NCI-H146 (cell line): ENCODE data around the gene CNTFR.

Experiments
- DNase-seq: peaks from one replicate; lab custom pipeline; 2025; lab: John Stamatoyannopoulos, UW

CNTFR gene

DNA sequence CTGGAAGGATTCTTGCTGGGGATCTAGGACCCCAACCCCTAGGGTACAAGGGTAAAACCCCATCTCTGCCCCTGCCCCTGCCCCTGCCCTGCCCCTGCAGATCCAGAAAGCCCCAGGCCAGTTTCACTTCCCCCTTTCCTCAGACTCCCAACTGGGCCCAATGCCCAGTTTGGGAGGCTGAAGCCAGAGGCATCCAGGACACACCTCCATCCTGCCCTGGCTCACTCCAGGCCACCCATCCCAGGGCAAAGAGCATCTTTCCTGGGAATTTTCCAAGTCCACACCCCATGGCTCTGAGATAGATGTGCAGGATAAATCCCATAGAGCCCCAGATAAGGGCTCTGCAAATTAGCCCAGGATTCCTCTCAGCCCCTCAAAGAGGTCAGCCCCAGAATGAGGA is 17.4 kb downstream of the CNTFR start:
- no peak for DNase-seq

DNA sequence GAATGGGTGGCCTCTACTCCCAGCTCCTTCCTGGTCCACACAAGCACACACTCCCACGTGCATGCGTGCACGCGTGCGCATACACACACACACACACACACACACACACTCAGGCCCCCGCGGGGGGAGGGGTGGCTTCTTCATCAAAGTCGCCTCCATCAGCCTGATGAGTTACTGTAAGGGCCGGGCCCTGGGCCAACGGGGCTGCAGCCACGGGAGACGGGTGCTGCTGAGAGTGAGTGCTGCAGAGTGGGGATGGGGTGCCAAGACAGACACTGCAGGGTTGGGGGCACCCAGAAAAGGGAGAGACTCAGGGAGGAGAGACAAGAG is 18.1 kb downstream of the CNTFR start:
- no peak for DNase-seq

DNA sequence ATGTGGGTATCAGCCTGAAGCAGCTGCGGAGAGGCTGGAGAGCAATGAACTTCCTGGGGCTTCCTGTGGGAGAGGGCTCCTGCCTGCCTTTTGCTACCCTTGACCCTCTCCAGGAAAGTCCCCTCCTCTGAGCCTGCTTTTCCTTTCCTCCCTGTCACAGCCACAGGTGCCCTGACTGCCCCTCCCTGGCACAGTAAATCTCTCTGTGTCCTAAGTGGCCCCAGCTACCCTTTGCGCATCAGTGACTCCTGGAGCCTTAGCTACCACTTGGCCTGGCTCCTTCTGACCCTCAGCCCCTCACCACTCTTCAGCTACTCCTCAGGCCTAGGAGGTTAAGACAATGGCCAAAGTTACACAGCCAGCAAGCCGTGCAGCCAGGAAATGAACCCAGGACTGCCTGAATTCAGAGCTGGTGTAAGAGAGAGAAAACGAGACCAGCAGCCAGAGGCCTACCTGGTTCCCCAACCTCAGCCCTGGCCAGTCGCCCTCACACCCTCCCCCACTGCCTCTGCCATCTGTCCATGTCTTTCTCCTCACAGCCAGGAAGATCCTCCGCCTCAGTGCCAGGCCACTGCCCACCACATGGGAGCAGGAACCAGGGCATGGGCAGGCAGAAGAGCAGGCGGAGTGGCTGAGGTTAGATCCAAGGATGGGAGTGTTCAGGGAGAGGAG is 18.6 kb downstream of the CNTFR start:
- DNase-seq, result no peak

DNA sequence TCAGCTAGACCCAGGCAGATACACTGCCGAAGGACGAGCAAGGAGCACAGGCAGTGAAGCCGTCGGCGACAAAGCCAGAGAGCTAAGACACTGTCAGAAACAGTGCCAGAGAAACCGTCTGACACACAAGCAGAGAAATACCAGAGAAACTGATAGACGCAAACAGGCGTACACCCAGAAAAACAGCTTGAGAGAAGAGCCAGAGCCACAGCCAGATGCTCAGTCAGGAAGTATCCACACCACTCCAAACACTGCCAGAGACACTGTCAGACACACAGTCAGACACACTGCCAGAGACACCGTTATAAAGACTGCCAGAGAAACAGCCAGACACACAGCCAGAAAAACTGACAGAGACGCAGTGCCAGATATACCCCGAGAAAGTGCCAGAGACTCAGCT is 19.1 kb downstream of the CNTFR start:
- no peak for DNase-seq

DNA sequence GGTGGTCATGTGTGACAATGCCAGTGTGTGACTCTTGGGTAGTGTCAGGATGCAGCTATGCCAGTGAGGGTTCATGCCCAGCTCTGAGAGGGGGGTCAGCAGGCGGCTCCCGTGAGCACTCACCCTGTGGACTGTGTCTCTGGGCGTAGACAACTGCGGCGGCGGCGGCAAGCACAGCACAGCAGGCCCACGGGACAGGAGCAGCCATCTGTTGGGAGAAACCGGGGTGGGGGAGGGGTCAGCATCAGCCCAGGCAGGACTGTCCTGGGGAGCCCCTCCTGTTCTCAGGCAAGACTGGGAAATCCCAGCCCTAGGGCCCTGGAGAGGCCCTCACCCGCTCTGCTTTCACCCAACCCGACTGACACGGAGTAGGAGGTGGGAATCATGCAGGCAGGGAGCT is 20.8 kb downstream of the CNTFR start:
- no peak for DNase-seq

DNA sequence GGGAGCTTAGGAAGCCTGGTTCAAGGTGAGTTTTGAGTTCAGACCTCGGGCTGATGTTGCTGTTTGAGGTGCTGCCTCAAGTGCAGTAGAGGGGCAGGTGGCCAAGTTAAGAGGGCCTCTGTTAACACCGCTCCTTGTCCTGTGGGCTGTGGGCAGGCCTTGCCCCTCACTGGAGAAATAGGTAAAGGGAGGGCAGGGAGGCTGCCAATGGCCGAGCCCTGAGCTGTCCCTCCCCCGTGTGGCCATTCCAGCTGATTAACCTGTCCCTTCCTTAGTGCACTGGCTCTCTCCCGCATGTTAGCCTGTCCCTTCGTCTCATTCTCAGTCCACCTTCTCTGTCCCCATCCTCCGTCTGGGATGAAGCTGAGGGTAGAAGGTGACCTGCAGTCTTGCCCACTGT is 21.4 kb downstream of the CNTFR start:
- DNase-seq, result no peak

DNA sequence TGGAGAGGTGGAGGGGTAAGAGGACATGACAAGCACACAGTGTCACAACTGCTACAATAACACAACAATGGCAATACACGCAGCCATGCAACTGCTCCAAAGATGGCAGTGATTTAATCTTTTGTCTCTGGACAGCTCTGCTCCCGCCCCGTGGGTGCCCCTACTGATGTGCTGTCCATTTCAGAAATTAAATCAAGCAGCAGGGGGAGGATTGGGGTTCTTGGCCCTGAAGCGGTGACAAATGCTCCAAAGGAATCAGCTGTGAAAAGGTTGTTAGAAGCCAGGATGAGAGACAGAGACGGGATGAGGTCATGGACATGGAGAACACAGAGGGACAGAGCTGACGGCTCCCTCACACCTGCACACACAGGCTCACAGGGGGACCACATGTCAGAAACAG is 22.6 kb downstream of the CNTFR start:
- DNase-seq, result no peak

DNA sequence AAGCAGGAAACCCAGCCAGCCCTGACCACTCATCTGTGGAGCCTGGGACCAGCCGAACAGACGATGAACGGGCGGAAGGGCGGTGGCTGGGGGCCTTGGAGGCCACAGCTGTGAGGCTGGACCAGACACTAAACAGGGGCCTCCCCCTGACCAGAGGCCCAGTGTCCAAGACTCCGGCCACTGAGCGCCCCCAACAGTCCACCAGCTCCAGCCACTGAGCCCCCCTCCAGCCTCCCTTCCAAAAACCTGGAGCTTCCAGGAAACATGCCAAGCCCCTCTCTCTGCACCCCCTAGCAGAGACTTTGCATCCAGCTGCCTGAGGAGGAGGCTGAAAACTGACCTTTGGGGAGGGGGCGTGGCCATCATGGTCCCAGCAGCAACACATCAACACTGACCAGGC is 23.2 kb downstream of the CNTFR start:
- DNase-seq, result no peak

DNA sequence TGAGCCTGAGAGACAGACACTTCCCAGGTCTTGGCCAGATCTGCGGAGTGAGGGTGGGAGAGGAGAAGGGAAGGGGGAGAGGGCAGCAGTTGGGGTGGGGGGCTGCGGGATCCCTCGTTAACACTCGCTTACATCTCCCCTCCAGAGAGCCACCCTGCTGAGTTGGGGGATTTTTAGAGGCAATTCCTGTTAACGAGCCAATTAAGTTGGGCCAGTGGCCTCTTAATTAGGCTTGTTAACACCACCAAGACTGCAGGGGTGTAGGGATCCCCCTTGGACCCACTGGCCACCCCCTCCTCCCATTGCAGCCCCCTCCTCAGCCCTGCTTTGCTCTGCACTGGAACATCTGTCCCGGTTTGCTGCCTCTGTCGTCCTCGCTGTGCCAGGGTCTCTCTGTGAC is 23.7 kb downstream of the CNTFR start:
- no peak for DNase-seq

DNA sequence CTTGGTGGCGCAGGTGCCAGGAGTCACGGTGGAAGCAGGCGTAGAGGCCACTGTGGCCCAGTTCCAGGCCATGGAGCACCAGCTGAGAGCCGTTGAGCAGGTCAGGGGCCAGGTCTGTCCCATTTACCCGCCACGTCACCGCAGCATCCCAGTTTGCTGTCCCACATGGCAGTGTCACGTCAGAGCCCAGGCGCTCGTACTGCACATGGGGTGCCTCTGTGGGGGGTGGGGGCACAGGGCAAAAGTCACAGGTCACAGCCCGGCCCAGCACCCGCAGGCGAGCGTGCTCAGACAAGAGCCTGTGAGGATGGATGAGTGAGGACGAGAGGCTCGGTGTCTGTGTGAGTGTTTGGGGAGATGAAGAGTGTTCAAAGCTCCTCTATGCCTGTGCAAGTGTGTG is 24.9 kb downstream of the CNTFR start:
- DNase-seq, result no peak

DNA sequence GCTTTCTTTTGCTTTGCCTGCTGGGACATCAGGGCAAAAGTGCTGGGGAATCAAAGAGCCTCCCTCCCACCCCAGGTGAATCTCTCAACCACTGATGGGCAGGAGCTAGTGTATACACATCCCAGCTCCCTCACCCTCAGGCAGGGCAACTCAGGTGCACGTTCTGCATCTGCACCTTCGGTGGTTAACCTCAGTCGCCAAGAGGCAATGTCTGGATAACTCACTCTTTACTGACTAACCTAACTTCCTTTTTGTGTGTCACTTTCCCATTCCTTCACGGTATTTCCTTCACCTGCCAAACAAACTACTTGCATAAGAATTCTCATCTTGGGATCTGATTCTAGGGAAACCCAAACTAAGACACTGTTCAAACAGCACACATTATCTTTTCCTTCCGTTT is 26.3 kb downstream of the CNTFR start:
- no peak for DNase-seq

DNA sequence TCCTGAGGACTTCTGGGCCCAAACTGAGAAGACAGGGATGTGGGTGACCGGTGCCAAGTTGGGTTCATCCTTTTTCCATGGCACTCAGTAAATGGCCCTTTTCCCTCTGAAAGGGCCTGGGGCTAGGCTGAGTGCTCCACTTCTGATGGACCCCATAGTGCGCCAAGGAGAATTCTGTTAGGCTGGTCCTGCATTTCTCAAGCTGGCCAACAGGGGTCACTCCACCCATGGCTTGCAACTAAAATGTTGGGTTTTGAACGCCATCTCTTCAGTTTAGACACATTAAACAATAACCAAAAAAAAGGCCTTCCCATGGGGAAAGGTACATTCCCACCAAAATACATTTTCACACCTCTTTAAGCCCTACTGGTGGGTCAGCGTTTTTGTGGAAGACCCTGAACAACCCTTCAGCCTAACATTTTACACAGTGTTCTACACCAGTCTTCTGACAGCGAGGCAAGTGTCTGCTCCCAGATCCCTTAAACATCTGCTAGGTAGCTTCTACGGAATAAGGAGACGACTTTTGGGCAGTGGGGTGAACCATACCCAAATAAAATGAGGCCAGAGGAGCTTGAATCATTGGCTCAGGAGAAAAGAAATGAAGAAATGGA is 27.3 kb downstream of the CNTFR start:
- no peak for DNase-seq

DNA sequence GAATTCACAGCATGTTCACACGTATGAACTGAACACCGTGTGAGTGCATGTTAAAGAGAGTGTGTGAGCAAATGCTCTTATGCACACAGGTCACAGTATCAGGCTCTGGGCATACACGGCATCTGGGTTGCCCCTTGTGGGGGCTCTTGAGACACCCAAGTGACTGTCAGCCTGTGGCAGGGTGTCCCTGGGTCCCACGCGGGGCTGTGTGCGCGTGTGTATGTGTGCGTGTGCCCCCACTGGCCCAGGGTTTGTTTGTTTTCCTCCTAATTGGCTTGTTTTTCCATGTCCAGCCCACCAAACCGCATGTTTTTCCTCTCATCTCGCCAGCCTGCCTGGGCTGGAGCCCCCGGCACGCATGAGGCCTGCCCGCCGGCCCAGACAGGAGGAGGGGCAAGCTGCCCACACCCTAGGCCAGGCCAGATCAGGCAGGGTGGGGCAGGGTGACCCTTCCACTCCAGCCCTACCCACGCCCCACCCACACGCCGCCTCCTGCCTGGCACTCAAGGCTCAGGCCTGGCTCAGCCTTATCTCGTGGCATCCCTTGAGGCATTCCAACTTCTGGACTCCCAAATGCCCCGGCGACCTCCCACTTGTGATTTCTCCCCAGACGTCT is 28.8 kb downstream of the CNTFR start:
- DNase-seq, result no peak

DNA sequence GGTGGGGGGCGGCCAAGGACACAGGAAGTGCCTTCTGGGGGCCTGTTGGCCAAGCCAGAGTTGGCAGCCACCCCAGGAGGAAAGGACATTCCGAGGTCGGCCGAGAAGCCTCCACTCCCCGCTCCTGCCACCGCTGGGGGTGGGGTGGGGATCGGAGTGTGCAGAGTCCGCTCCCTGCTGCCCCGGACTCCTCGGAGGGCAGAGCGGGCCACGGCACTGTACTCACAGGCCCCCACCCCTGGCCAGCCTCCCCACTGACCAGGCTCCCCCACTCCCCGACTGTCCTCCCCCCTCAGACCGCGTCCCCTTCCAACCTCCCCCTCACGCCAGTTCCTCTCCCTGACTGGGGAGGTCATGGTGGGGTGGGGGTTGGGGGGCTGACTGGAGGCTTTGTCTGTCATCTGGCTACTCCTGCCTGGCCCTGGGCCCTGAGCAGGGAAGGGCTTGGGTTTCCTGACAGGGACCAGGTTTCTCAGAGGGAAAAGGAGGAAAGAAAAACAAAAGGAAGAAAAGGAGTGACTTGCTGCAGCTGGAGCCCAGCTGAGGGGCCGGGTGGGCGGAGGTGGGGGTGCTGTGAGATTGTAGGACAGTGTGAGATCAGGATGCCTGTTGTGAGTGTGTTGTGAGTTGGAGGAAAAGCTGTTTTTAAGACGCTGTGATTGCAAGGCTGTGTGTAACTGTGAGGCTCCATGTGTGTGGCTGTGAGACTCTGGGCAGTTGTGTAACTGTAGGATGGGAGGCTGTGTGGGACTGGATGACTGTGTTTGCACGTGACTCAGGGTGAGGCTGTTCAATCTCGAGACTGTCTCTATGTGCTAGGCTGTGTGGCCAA is 29.7 kb downstream of the CNTFR start:
- no peak for DNase-seq

DNA sequence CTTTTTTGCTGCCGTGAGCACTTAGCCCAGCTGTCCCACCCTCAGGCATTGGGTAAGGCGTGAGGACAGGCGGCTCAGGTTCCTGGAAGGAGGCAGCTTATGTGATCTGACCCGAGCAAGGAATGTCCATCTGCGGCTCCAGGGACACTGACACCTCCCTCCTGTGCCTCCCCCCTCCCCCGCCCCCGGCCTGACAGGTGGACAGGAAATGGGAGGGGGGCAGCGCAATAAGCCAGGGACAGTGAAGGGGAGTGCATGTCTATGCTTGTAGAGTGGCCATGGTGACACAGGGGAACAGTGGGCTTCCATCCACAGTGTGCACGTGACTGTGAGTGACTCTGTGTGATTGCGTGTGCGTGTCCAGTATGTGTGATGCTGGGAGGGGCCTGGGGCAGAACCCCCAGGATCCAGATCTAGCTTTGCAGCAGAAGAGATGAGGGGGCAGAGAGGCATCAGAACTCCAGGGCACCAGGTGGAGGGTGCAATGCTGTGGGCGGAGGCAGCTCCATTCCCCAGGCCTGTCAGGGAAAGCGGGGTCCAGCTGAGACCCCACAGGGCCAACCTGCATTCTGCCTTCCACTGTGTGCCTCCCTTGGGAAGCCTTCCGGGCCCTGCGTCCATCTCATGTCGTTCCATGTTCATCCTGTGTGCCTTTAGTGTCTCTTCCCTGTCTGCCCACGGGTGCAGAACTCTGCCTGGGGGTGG is 30.5 kb downstream of the CNTFR start:
- peak; percentile 91 for DNase-seq

DNA sequence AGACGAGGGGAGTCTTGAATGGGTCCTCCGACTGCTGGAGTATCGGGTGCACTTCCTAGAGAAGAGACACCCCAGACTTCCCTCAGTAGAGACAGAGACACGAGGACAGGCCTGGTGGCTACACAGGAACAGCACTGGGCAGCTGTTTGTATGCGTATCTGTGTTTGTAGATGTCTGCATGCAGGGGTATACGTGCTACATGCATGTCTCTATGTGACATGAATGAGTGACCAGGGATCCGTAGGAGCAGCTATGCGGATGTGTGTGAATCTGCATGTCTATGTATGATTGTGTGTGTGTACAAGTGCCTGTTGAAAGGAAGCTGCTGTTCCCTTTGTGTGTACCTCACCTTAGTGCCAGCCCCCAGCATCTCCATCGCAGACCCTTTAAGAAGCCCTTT is 31.2 kb downstream of the CNTFR start:
- DNase-seq, result no peak

DNA sequence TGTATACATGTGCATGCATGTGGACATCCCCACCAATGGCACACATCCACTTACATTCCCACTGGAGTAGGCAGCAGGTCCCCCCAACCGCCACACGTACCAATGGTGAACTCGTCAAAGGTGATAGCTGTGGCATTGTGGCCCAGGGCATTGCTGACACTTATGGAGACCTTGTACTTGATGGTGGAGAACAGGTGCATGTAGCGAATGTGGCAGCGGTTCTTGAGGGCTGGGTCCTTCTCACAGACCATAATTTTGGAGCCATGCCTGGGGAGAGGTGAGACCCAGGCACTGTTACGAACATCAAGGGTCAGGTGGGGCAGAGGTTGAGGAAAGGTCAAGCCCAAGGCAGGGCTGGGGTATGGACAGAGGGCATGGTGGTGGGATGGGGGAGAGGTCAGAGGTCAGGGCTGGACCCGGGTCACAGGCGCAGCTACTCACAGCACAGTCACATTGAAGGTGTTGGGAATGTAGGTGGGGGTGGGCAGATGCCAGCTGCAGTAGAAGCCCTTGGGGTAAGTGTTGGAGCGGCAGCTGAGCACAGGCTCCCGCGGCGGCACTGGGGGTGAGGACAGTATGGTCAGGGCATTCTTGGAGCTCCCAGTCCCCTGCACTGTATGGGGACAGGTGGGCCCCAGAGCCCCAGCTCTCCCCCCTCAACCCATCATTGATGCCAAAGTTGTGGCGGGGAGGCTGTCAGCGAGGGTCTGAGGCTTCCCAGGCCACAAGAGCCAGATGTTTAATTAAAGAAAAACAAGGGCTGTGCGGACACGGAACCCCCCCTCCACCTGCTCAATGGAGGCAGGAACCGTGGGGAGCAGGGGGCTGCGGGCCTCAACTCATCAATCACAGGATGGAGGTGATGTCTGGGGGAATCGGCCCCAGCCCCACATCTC is 31.9 kb downstream of the CNTFR start:
- no peak for DNase-seq

DNA sequence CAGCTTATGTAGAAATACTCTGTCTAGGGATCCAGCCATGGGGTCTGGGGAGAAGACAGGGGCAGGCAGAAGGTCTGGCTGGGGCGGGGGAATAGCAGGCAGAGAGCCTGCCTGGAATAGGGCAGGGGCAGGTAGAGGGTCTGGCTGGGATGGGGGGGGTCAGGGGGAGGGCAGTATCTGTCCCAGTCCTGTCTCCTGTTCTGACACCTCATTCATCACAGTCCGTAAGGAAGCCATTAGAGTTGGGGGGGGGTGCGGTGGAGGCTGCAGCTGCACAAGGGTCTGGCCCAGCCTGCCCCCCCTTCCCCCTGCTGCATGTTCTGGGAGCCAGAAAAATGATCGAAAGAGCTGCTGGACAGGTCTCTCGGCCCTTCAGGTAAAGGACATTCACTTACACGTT is 32.6 kb downstream of the CNTFR start:
- DNase-seq, result no peak

DNA sequence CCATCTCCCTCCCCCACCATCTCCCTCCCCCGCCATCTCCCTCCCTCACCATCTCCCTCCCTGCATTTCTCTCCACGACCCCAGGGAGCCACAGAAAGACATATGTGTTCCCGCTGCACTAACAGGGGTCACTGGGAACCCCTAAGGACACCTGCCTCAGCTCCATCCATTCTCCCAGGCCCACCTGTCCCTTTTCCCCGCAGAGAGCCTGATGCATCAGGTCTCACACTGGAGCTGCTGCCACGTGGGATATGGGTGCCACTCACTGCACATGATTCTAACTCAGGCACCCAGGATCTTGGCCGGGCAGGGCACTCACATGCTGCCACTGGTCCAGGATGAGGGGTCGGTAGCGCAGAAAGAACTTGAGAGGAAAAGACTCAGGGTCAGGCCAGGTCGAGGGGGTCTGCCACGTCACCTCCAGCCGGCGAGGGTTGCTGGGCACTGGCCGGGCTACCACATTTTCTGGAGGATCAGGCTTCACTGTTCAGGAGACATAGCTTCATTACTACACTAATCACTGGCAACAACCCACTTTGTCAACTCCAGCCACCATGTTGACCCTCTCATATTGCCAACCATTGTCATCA is 33.5 kb downstream of the CNTFR start:
- DNase-seq, result no peak

DNA sequence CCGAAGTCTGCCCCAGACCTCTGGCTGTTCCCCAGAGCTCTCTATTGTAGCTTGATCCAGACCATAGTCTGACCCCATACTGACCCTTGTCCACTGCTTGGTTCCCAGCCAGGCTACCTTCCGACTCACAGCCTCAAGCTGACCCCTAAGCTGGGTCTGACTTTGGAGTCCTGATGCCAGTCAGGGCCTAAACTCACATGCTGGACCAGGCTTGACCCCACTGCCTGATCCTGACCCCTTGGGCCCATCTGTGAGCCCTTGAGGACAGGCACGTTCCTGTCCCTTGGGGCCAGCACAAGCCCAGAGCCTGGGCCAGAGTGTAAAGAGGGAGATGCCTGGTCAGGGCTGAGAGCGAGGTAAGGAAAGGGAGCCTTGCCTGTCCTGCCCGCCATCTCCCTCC is 34.0 kb downstream of the CNTFR start:
- no peak for DNase-seq

DNA sequence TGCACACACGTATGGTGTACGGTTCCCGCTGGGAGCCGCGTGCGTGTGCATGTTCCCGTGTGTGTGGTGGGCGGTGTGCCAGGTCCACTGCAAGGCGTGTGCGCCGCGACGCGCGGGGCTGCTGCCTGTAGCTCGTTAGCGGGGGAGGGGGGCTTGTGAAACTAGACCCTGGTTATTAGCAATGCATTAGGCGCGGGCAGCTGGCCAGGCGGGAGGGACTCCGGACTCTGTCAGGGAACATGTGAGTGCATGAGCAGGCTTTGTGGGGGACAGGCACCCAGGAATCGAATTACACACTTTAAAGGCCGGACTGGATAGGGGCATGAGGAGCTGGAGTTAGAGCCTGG is 34.5 kb downstream of the CNTFR start:
- peak; percentile 47 for DNase-seq
